ENCODE data around the gene GAS5. TPM values are rescaled to one million over a fixed set of nuclear protein-coding genes. Genes with fewer than 3 reads are reported as not detected.
A peak's percentile ranks its signal among the peaks of the same experiment; 100 is the strongest.
"Not testable (repeated sequence)": the region's sequence is repeated elsewhere in the genome, so short reads cannot be mapped to it uniquely, and the experiment has no call there.

GAS5 gene
- total RNA-seq, 2 donors from 2014 or later: 456 to 587 TPM

DNA sequence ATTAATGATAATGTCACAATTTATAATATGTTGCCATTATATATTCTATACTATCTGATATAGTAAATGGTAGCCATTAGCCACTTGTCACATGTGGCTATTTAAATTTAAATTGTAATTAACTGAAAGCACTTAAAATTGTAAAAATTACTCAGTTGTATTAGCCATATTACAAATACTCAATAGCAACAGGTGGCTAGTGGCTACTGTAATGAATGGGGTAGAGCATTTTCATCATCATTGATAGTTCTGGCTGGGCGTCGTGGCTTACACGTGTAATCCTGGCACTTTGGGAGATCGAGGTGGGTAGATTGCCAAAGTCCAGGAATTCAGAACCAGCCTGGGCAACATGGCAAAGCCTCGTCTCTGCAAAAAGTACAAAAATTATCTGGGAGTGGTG is 16.9 kb upstream of the GAS5 start:
- DNase-seq: no peak
- H3K27ac Mint-ChIP-seq: peak overlapping the region; percentile 55
- H3K27me3 Mint-ChIP-seq (ENCODE audit: insufficient read depth): no peaks in the 10 kb centered on the region
- 92 to 94% methylated on average over 4 to 5 of the region's 5 CpGs for WGBS, 2 experiments (ENCODE audit: insufficient coverage in 1 of 2, insufficient read length in 1 of 2)
- Histone ChIP-seq H3K4me1 (ENCODE audit: control insufficient read depth, insufficient read depth, low read length) (no peaks in the 10 kb centered on the region), H3K27me3 (ENCODE audit: control insufficient read depth, insufficient read depth, low read length, poor library complexity, severe bottlenecking) (no peaks in the 10 kb centered on the region), H3K9ac (ENCODE audit: extremely low read depth, low read length, poor library complexity, severe bottlenecking) (no peak overlapping the region), H3K27ac (ENCODE audit: low read depth, low read length) (no peak overlapping the region), H3K4me3 (ENCODE audit: low read length) (no peak overlapping the region), H3K9me3 (ENCODE audit: control insufficient read depth, low read length) (no peaks in the 10 kb centered on the region), H3K36me3 (ENCODE audit: control insufficient read depth, insufficient read depth, low read length) (peaks cover 46% of the 10 kb centered on the region)
- no peaks in the 10 kb centered on the region for H3K4me1 Mint-ChIP-seq
- peaks cover 1% of the 10 kb centered on the region for H3K9me3 Mint-ChIP-seq
- TF ChIP-seq, protein P1, sequence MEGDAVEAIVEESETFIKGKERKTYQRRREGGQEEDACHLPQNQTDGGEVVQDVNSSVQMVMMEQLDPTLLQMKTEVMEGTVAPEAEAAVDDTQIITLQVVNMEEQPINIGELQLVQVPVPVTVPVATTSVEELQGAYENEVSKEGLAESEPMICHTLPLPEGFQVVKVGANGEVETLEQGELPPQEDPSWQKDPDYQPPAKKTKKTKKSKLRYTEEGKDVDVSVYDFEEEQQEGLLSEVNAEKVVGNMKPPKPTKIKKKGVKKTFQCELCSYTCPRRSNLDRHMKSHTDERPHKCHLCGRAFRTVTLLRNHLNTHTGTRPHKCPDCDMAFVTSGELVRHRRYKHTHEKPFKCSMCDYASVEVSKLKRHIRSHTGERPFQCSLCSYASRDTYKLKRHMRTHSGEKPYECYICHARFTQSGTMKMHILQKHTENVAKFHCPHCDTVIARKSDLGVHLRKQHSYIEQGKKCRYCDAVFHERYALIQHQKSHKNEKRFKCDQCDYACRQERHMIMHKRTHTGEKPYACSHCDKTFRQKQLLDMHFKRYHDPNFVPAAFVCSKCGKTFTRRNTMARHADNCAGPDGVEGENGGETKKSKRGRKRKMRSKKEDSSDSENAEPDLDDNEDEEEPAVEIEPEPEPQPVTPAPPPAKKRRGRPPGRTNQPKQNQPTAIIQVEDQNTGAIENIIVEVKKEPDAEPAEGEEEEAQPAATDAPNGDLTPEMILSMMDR (conservative IDR thresholded peaks at IDR 0.05): no peak
- peaks cover 31% of the 10 kb centered on the region for H3K36me3 Mint-ChIP-seq (ENCODE audit: low read depth)
- no peak overlapping the region for H3K4me3 Mint-ChIP-seq

DNA sequence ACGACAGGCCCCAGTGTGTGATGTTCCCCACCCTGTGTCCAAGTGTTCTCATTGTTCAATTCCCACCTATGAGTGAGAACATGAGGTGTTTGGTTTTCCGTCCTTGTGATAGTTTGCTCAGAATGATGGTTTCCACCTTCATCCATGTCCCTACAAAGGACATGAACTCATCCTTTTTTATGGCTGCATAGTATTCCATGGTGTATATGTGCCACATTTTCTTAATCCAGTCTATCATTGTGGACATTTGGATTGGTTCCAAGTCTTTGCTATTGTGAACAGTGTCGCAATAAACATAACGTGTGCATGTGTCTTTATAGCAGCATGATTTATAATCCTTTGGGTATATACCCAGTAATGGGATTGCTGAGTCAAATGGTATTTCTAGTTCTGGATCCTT is 13.3 kb upstream of the GAS5 start:
- not testable (repeated sequence) for DNase-seq; H3K4me3 ChIP-seq (ENCODE audit: low read length); H3K4me3 Mint-ChIP-seq; H3K27me3 Mint-ChIP-seq (ENCODE audit: insufficient read depth); H3K27ac Mint-ChIP-seq; H3K4me1 ChIP-seq (ENCODE audit: control insufficient read depth, insufficient read depth, low read length); H3K27ac ChIP-seq (ENCODE audit: low read depth, low read length); H3K27me3 ChIP-seq (ENCODE audit: control insufficient read depth, insufficient read depth, low read length, poor library complexity, severe bottlenecking); H3K9me3 Mint-ChIP-seq; H3K4me1 Mint-ChIP-seq; H3K9ac ChIP-seq (ENCODE audit: extremely low read depth, low read length, poor library complexity, severe bottlenecking); H3K9me3 ChIP-seq (ENCODE audit: control insufficient read depth, low read length)
- WGBS, 2 experiments (ENCODE audit: insufficient coverage in 1 of 2, insufficient read length in 1 of 2): 91 to 100% methylated on average over 2 to 3 of the region's 4 CpGs
- peaks cover 33% of the 10 kb centered on the region for H3K36me3 Mint-ChIP-seq (ENCODE audit: low read depth)
- peaks cover 42% of the 10 kb centered on the region for H3K36me3 ChIP-seq (ENCODE audit: control insufficient read depth, insufficient read depth, low read length)

DNA sequence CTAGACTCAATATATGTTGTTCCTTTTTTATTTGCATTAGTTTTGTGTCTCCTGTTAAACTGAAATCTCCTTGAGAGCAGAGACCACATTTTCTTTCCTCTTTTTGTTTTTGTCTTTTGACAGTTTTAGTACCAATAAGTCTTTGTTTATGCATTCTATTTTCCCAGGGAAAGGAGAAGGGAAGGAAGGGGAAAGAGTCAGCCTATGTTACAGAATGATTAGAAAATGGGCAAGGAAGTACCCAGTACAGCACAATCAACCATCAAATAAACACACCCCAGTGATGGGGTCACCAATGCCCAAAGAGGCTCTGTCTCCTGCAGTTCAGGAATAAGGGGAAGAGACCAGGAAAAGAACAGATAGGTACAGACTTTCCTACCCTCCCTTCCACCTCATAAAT is 10.5 kb upstream of the GAS5 start:
- no peak overlapping the region for H3K4me3 Mint-ChIP-seq
- no peaks in the 10 kb centered on the region for H3K27me3 Mint-ChIP-seq (ENCODE audit: insufficient read depth)
- H3K27ac Mint-ChIP-seq: no peak overlapping the region
- no peaks in the 10 kb centered on the region for H3K4me1 ChIP-seq (ENCODE audit: control insufficient read depth, insufficient read depth, low read length)
- no peak overlapping the region for H3K27ac ChIP-seq (ENCODE audit: low read depth, low read length)
- H3K4me3 ChIP-seq (ENCODE audit: low read length): no peak overlapping the region
- no peak overlapping the region for H3K9ac ChIP-seq (ENCODE audit: extremely low read depth, low read length, poor library complexity, severe bottlenecking)
- H3K36me3 ChIP-seq (ENCODE audit: control insufficient read depth, insufficient read depth, low read length): peaks cover 49% of the 10 kb centered on the region
- TF ChIP-seq, protein P1 (conservative IDR thresholded peaks at IDR 0.05): no peak
- H3K36me3 Mint-ChIP-seq (ENCODE audit: low read depth): peaks cover 49% of the 10 kb centered on the region
- H3K4me1 Mint-ChIP-seq: no peaks in the 10 kb centered on the region
- H3K9me3 ChIP-seq (ENCODE audit: control insufficient read depth, low read length): no peaks in the 10 kb centered on the region
- DNase-seq: no peak
- peaks cover 1% of the 10 kb centered on the region for H3K9me3 Mint-ChIP-seq
- H3K27me3 ChIP-seq (ENCODE audit: control insufficient read depth, insufficient read depth, low read length, poor library complexity, severe bottlenecking): no peaks in the 10 kb centered on the region

DNA sequence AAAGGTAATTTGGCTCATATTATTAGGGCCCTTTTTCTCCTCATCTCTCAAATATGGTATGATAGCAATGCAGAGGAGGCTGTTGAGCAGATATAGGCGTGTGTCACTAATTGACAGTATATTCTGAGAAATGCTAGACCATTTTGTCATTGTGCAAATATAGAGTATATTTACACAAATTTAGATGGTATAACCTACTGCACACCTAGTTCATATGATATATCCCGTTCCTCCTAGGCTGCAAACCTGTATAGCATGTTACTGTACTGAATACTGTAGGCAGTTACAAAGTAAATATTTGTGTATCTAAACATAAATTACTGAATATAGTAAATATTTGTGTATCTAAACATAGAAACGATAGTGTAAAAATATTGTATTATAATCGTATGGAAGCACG is 8.9 kb upstream of the GAS5 start:
- no peaks in the 10 kb centered on the region for H3K27me3 Mint-ChIP-seq (ENCODE audit: insufficient read depth)
- Histone ChIP-seq H3K9me3 (ENCODE audit: control insufficient read depth, low read length) (no peaks in the 10 kb centered on the region), H3K36me3 (ENCODE audit: control insufficient read depth, insufficient read depth, low read length) (peaks cover 58% of the 10 kb centered on the region), H3K9ac (ENCODE audit: extremely low read depth, low read length, poor library complexity, severe bottlenecking) (no peak overlapping the region), H3K4me1 (ENCODE audit: control insufficient read depth, insufficient read depth, low read length) (no peaks in the 10 kb centered on the region), H3K27ac (ENCODE audit: low read depth, low read length) (no peak overlapping the region), H3K4me3 (ENCODE audit: low read length) (no peak overlapping the region), H3K27me3 (ENCODE audit: control insufficient read depth, insufficient read depth, low read length, poor library complexity, severe bottlenecking) (no peaks in the 10 kb centered on the region)
- 95 to 100% methylated on average over 3 to 4 of the region's 5 CpGs for WGBS, 2 experiments (ENCODE audit: insufficient coverage in 1 of 2, insufficient read length in 1 of 2)
- H3K9me3 Mint-ChIP-seq: peaks cover 1% of the 10 kb centered on the region
- no peak overlapping the region for H3K4me3 Mint-ChIP-seq
- TF ChIP-seq, protein P1 (conservative IDR thresholded peaks at IDR 0.05): no peak
- no peak overlapping the region for H3K27ac Mint-ChIP-seq
- H3K36me3 Mint-ChIP-seq (ENCODE audit: low read depth): peaks cover 55% of the 10 kb centered on the region
- H3K4me1 Mint-ChIP-seq: no peaks in the 10 kb centered on the region
- no peak for DNase-seq

Data from endodermal cell (in vitro differentiated cells).